GM13977 (cell line): ENCODE data around the gene DTNB.

Experiments used
- DNase-seq: peaks from one replicate; pipeline ENCODE4 v3.0.0; 2012; ENCODE audit warnings: low spot score
- CTCF ChIP-seq: IDR thresholded peaks from 2 replicates; pipeline ENCODE4 v1.5.1; 2012; ENCODE audit warnings: mild to moderate bottlenecking, control low read depth; ENCODE audit not compliant: insufficient read depth; ENCODE audit errors: extremely low read depth, missing control alignments
- in situ Hi-C: fragments of 300-500 bp; cut with MboI; formaldehyde crosslinking; loops from one replicate; pipeline ENCODE4 v1.12.0; 2022; ENCODE audit warnings: low sequenced_read_pairs, low pct_unique_long_range_greater_than_20kb, mixed read lengths, inconsistent platforms; ENCODE audit not compliant: unreplicated experiment

DTNB gene

GRCh38 chr2:25698752-25699151 is 25.4 kb upstream of the DTNB start:
- TF ChIP-seq CTCF, result no peak
- DNase-seq, result no peak

GRCh38 chr2:25697559-25698341 is 24.4 kb upstream of the DTNB start:
- TF ChIP-seq CTCF, result no peak
- in situ Hi-C loops, result no loop called here

More at GRCh38 chr2:25698752-25699151, 25.4 kb upstream of the DTNB start:
- in situ Hi-C loops, result no loop called here

GRCh38 chr2:25692737-25693445 is 19.5 kb upstream of the DTNB start:
- in situ Hi-C loops, result no loop called here
- TF ChIP-seq CTCF, result no peak
- no peak for DNase-seq

More at GRCh38 chr2:25697559-25698341, 24.4 kb upstream of the DTNB start:
- DNase-seq, result no peak

- TF ChIP-seq CTCF, result no peak
- DNase-seq, result no peak
- in situ Hi-C loops, result no loop called here
Observed at GRCh38 chr2:25692143-25692542, 18.8 kb upstream of the DTNB start.

GRCh38 chr2:25690058-25690457 is 16.7 kb upstream of the DTNB start:
- in situ Hi-C loops, result no loop called here
- TF ChIP-seq CTCF, result no peak
- no peak for DNase-seq

- no peak for TF ChIP-seq CTCF
- DNase-seq, result no peak
- in situ Hi-C loops, result no loop called here
Observed at GRCh38 chr2:25688236-25688635, 14.9 kb upstream of the DTNB start.
